PC-9 (cell line): ENCODE measurements around the gene CD180.

Experiments used
- CTCF ChIP-seq: fragments of 200-600 bp; sonication (generic); conservative IDR thresholded peaks from 2 replicates; pipeline ENCODE4 v1.6.1; 2017; ENCODE audit warnings: mixed run types, antibody characterized with exemption, mild to moderate bottlenecking, moderate library complexity
- EZH2 ChIP-seq: fragments of 200-600 bp; sonication (generic); IDR thresholded peaks from 2 replicates; pipeline ENCODE4 v1.8.0; 2017; ENCODE audit warnings: antibody characterized with exemption, low read depth

- TF ChIP-seq CTCF (no peak), EZH2 (no peak)
Measured at GRCh38 chr5:67214036-67214435, 17.4 kb upstream of the CD180 start.
